Measurements from ENCODE around the gene UMODL1. TPM values are rescaled to one million over a fixed set of nuclear protein-coding genes. Genes with fewer than 3 reads are reported as not detected.

The UMODL1 gene
- total and polyA plus RNA-seq, 4 experiments from 2014 or later, result 0.08 to 1.1 (median 0.58) TPM; not detected in 1

DNA sequence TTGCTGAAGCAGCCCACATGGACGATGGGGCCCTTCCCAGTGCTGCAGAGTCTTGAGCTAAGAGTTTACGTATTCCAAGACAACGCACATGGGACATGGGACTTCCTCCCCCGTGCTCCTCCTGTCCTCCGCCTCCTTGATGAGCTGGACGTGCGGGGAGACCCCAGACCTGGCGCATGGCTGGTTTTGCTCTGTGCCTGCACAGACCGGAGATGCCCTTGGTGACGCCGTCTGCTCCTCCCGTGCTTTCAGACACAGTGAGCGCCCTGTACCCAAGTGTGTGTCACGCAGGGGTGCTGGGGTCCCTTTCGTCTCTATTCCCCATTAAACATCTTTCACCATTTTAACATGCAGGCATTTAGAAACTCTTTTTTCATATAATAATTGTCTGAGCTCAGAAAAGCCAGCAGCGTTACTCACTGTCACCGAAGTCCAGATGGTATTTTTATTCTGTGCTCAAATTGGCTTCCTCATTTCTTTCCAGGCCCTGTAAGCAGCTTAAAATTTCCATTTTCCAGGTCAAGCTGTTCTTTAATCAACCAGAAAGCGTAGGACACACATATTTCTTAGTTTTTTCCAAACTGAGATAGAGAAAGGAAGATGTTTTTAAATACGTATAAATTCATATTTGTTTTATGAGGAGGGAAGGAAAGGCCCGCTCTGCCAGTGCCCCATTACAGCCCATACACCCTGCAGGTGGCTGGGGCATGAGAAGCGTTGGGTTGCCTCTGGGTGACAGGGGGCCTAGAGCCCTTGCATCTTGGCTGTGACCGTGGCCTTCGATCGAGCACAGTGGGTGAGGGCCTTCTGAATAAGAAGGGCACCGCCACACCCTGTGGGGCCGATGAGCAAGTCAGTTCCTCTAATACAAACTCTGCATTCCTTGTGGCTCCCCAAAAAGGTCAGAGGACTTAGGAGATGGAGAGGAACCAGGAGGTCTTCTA is 43.0 kb upstream of the UMODL1 start:
- intact Hi-C loops (cut with micrococcal nuclease), result no loop called here
- no peak for DNase-seq
- H3K27me3 ChIP-seq (ENCODE audit: insufficient read depth, low read length), result no peaks in the 10 kb centered on the region
- Mint-ChIP-seq H3K27me3 (peaks cover 2 to 4% of the 10 kb centered on the region in 2 donors), H3K27ac (peak overlapping the region in 1 of 7 donors; percentile 71), H3K9me3 (no peaks in the 10 kb centered on the region), H3K36me3 (no peaks in the 10 kb centered on the region), H3K4me1 (no peaks in the 10 kb centered on the region), H3K4me3 (no peak overlapping the region)
- POLR2A ChIA-PET (ENCODE audit: partially characterized antibody), result no interaction called here
- CTCF ChIA-PET (ENCODE audit: partially characterized antibody), result no interaction called here
- H3K27ac ChIP-seq (ENCODE audit: low read depth, low read length), result no peak overlapping the region
- no peak overlapping the region for H3K4me3 ChIP-seq (ENCODE audit: low read length in 2 of 2)
- no peaks in the 10 kb centered on the region for H3K9me3 ChIP-seq (ENCODE audit: control insufficient read depth in 1 of 2, low read length in 2 of 2)
- H3K4me1 ChIP-seq (ENCODE audit: insufficient read depth, low read length), result no peaks in the 10 kb centered on the region
- H3K36me3 ChIP-seq (ENCODE audit: insufficient read depth, low read length), result no peaks in the 10 kb centered on the region

- H3K4me1 Mint-ChIP-seq, result no peaks in the 10 kb centered on the region
- intact Hi-C loops (cut with micrococcal nuclease), result no loop called here
- Histone ChIP-seq H3K4me1 (ENCODE audit: insufficient read depth, low read length) (no peaks in the 10 kb centered on the region), H3K9me3 (ENCODE audit: control insufficient read depth in 1 of 2, low read length in 2 of 2) (no peaks in the 10 kb centered on the region), H3K4me3 (ENCODE audit: low read length in 2 of 2) (no peak overlapping the region), H3K27ac (ENCODE audit: low read depth, low read length) (no peak overlapping the region), H3K27me3 (ENCODE audit: insufficient read depth, low read length) (no peaks in the 10 kb centered on the region), H3K36me3 (ENCODE audit: insufficient read depth, low read length) (no peaks in the 10 kb centered on the region)
- no peak for DNase-seq
- POLR2A ChIA-PET (ENCODE audit: partially characterized antibody), result no interaction called here
- no peak overlapping the region for H3K27ac Mint-ChIP-seq
- H3K9me3 Mint-ChIP-seq, result no peaks in the 10 kb centered on the region
- no peaks in the 10 kb centered on the region for H3K36me3 Mint-ChIP-seq
- H3K27me3 Mint-ChIP-seq, result peaks cover 2% of the 10 kb centered on the region in 2 donors
- CTCF ChIA-PET (ENCODE audit: partially characterized antibody), result interaction anchor here (1.0 to 1.2 kb wide), 2 partner anchors 11 to 35 kb away, joined by 3 to 5 read pairs; no protein-coding TSS in a partner anchor
- no peak overlapping the region for H3K4me3 Mint-ChIP-seq
Measured at GRCh38 chr21:42028766-42029425, 42.2 kb upstream of the UMODL1 start.

GRCh38 chr21:42030311-42030710 is 40.8 kb upstream of the UMODL1 start:
- POLR2A ChIA-PET (ENCODE audit: partially characterized antibody), result interaction anchor here (1.2 kb wide), 1 partner anchor 18 kb away, joined by 3 read pairs; no protein-coding TSS in a partner anchor
- Mint-ChIP-seq H3K36me3 (no peaks in the 10 kb centered on the region), H3K9me3 (no peaks in the 10 kb centered on the region), H3K27ac (no peak overlapping the region), H3K4me1 (peaks cover 0 to 1% (median 0%) of the 10 kb centered on the region in 4 donors), H3K27me3 (peaks cover 0 to 2% of the 10 kb centered on the region in 2 donors), H3K4me3 (no peak overlapping the region)
- Histone ChIP-seq H3K27me3 (ENCODE audit: insufficient read depth, low read length) (no peaks in the 10 kb centered on the region), H3K27ac (ENCODE audit: low read depth, low read length) (no peak overlapping the region), H3K36me3 (ENCODE audit: insufficient read depth, low read length) (no peaks in the 10 kb centered on the region), H3K9me3 (ENCODE audit: control insufficient read depth in 1 of 2, low read length in 2 of 2) (no peaks in the 10 kb centered on the region), H3K4me3 (ENCODE audit: low read length in 2 of 2) (no peak overlapping the region), H3K4me1 (ENCODE audit: insufficient read depth, low read length) (no peaks in the 10 kb centered on the region)
- CTCF ChIA-PET (ENCODE audit: partially characterized antibody), result interaction anchor here (1.0 to 1.2 kb wide), 3 partner anchors 10 to 77 kb away, joined by 3 to 5 read pairs (median 3); no protein-coding TSS in a partner anchor
- DNase-seq, result no peak
- intact Hi-C loops (cut with micrococcal nuclease), result no loop called here

DNA sequence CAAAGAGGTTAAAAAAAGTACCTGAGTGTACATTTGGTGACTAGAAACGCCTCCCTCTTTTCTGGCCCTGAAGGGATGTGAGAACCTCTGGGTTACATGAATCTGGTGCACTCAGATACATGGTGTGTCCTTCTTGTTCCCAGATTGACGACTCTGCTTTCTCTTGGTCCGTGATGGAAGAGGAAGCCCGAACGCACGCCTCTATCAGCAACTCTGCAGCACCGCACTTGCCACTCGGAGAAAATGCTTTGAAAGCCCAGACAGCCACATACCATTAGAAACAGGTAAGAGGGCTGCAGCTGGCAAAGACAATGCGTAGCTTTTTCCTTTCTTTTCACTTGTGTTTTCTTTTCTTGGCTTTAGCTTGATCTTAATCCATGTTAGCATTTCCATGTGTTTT is 39.9 kb upstream of the UMODL1 start:
- no peaks in the 10 kb centered on the region for H3K4me1 ChIP-seq (ENCODE audit: insufficient read depth, low read length)
- DNase-seq, result no peak
- Mint-ChIP-seq H3K27me3 (peaks cover 0 to 2% of the 10 kb centered on the region in 2 donors), H3K4me1 (peaks cover 0 to 1% (median 0%) of the 10 kb centered on the region in 4 donors), H3K9me3 (peaks cover 0 to 2% (median 0%) of the 10 kb centered on the region in 8 donors), H3K4me3 (no peak overlapping the region), H3K27ac (no peak overlapping the region), H3K36me3 (no peaks in the 10 kb centered on the region)
- CTCF ChIA-PET (ENCODE audit: partially characterized antibody), result interaction anchor here (1.0 kb wide), 1 partner anchor 76 kb away, joined by 3 read pairs; no protein-coding TSS in a partner anchor
- POLR2A ChIA-PET (ENCODE audit: partially characterized antibody), result interaction anchor here (1.0 to 1.2 kb wide), 2 partner anchors 19 to 32 kb away, joined by 3 read pairs; no protein-coding TSS in a partner anchor
- no peaks in the 10 kb centered on the region for H3K36me3 ChIP-seq (ENCODE audit: insufficient read depth, low read length)
- H3K9me3 ChIP-seq (ENCODE audit: control insufficient read depth in 1 of 2, low read length in 2 of 2), result no peaks in the 10 kb centered on the region
- H3K27me3 ChIP-seq (ENCODE audit: insufficient read depth, low read length), result no peaks in the 10 kb centered on the region
- H3K27ac ChIP-seq (ENCODE audit: low read depth, low read length), result no peak overlapping the region
- no peak overlapping the region for H3K4me3 ChIP-seq (ENCODE audit: low read length in 2 of 2)
- intact Hi-C loops (cut with micrococcal nuclease), result no loop called here

GRCh38 chr21:42031816-42032215 is 39.3 kb upstream of the UMODL1 start:
- Histone ChIP-seq H3K9me3 (ENCODE audit: control insufficient read depth in 1 of 2, low read length in 2 of 2) (no peaks in the 10 kb centered on the region), H3K4me3 (ENCODE audit: low read length in 2 of 2) (no peak overlapping the region), H3K36me3 (ENCODE audit: insufficient read depth, low read length) (no peaks in the 10 kb centered on the region), H3K4me1 (ENCODE audit: insufficient read depth, low read length) (no peaks in the 10 kb centered on the region), H3K27ac (ENCODE audit: low read depth, low read length) (no peak overlapping the region), H3K27me3 (ENCODE audit: insufficient read depth, low read length) (no peaks in the 10 kb centered on the region)
- POLR2A ChIA-PET (ENCODE audit: partially characterized antibody), result interaction anchor here (1.0 kb wide), 1 partner anchor 31 kb away, joined by 3 read pairs; no protein-coding TSS in a partner anchor
- DNase-seq, result no peak
- Mint-ChIP-seq H3K9me3 (peaks cover 0 to 5% (median 0%) of the 10 kb centered on the region in 8 donors), H3K4me3 (no peak overlapping the region), H3K27me3 (peaks cover 0 to under 1% of the 10 kb centered on the region in 2 donors), H3K27ac (no peak overlapping the region), H3K4me1 (peaks cover 0 to 1% (median 0%) of the 10 kb centered on the region in 4 donors), H3K36me3 (no peaks in the 10 kb centered on the region)
- intact Hi-C loops (cut with micrococcal nuclease), result no loop called here
- CTCF ChIA-PET (ENCODE audit: partially characterized antibody), result interaction anchor here (1.5 kb wide), 1 partner anchor 76 kb away, joined by 5 read pairs; no protein-coding TSS in a partner anchor

GRCh38 chr21:42032266-42032665 is 38.9 kb upstream of the UMODL1 start:
- Histone ChIP-seq H3K27me3 (ENCODE audit: insufficient read depth, low read length) (no peaks in the 10 kb centered on the region), H3K36me3 (ENCODE audit: insufficient read depth, low read length) (no peaks in the 10 kb centered on the region), H3K4me1 (ENCODE audit: insufficient read depth, low read length) (no peaks in the 10 kb centered on the region), H3K27ac (ENCODE audit: low read depth, low read length) (no peak overlapping the region), H3K4me3 (ENCODE audit: low read length in 2 of 2) (no peak overlapping the region), H3K9me3 (ENCODE audit: control insufficient read depth in 1 of 2, low read length in 2 of 2) (no peaks in the 10 kb centered on the region)
- Mint-ChIP-seq H3K4me3 (no peak overlapping the region), H3K27ac (no peak overlapping the region), H3K36me3 (no peaks in the 10 kb centered on the region), H3K4me1 (peaks cover 0 to 1% (median 0%) of the 10 kb centered on the region in 4 donors), H3K27me3 (no peaks in the 10 kb centered on the region), H3K9me3 (peaks cover 0 to 5% (median 0%) of the 10 kb centered on the region in 8 donors)
- ChIA-PET POLR2A (ENCODE audit: partially characterized antibody) (no interaction called here), CTCF (ENCODE audit: partially characterized antibody) (interaction anchor here (1.5 kb wide), 1 partner anchor 75 kb away, joined by 5 read pairs; no protein-coding TSS in a partner anchor)
- no peak for DNase-seq
- intact Hi-C loops (cut with micrococcal nuclease), result no loop called here

GRCh38 chr21:42032968-42033367 is 38.1 kb upstream of the UMODL1 start:
- Histone ChIP-seq H3K36me3 (ENCODE audit: insufficient read depth, low read length) (no peaks in the 10 kb centered on the region), H3K9me3 (ENCODE audit: control insufficient read depth in 1 of 2, low read length in 2 of 2) (no peaks in the 10 kb centered on the region), H3K27me3 (ENCODE audit: insufficient read depth, low read length) (no peaks in the 10 kb centered on the region), H3K4me1 (ENCODE audit: insufficient read depth, low read length) (no peaks in the 10 kb centered on the region), H3K4me3 (ENCODE audit: low read length in 2 of 2) (no peak overlapping the region), H3K27ac (ENCODE audit: low read depth, low read length) (no peak overlapping the region)
- Mint-ChIP-seq H3K27me3 (no peaks in the 10 kb centered on the region), H3K9me3 (peaks cover 0 to 5% (median 0%) of the 10 kb centered on the region in 8 donors), H3K36me3 (no peaks in the 10 kb centered on the region), H3K4me1 (peaks cover 0 to 1% (median 0%) of the 10 kb centered on the region in 4 donors), H3K4me3 (no peak overlapping the region), H3K27ac (no peak overlapping the region)
- no peak for DNase-seq
- ChIA-PET POLR2A (ENCODE audit: partially characterized antibody) (no interaction called here), CTCF (ENCODE audit: partially characterized antibody) (interaction anchor here (1.5 kb wide), 1 partner anchor 75 kb away, joined by 5 read pairs; no protein-coding TSS in a partner anchor)
- intact Hi-C loops (cut with micrococcal nuclease), result no loop called here

Measured in CD4-positive, alpha-beta memory T cell (primary cell).